Right forelimb (tissue), 1 donor: Measurements from ENCODE around the gene GNL3L.
"Not testable (repeated sequence)": the region's sequence is repeated elsewhere in the genome, so short reads cannot be mapped to it uniquely, and the experiment has no call there.

ENCODE experiments used
- DNase-seq: peaks from one replicate; pipeline ENCODE4 v3.0.0-alpha.2; 2018

Gene GNL3L

GRCh38 chrX:54561622-54562021 lies 31.6 kb downstream of the GNL3L start:
- DNase-seq = no peak

GRCh38 chrX:54564936-54565335 lies 34.9 kb downstream of the GNL3L start:
- no peak for DNase-seq

- no peak for DNase-seq
Measured at GRCh38 chrX:54570332-54570731, 40.3 kb downstream of the GNL3L start.

GRCh38 chrX:54572641-54573040 lies 42.6 kb downstream of the GNL3L start:
- DNase-seq = not testable (repeated sequence)

- DNase-seq = no peak
Measured at GRCh38 chrX:54597728-54598127, 67.7 kb downstream of the GNL3L start.

- no peak for DNase-seq
Measured at GRCh38 chrX:54602563-54602962, 72.5 kb downstream of the GNL3L start.
